HG03066 (cell line): ENCODE results near the gene MYLIP.

ENCODE experiments used
- ATAC-seq: cut with Tn5 transposase; IDR thresholded peaks from one replicate; pipeline ENCODE4 v1.9.1; 2021; ENCODE audit warnings: low read depth; ENCODE audit not compliant: unreplicated experiment

The MYLIP gene

GRCh38 chr6:16128759-16129622 lies at the start of gene MYLIP:
MYLIP (plus strand) TSS chr6:16129086; CDS start chr6:16129323, 237 bp downstream.
- peak; percentile 68 for ATAC-seq

- ATAC-seq: no peak
These were observed 49.5 kb upstream of the MYLIP start for GRCh38 chr6:16079354-16079753.

GRCh38 chr6:16080204-16080603 lies 48.7 kb upstream of the MYLIP start:
- ATAC-seq: no peak

- ATAC-seq: no peak
These were observed 47.6 kb upstream of the MYLIP start for GRCh38 chr6:16081326-16081725.

GRCh38 chr6:16082361-16082760 lies 46.5 kb upstream of the MYLIP start:
- ATAC-seq: no peak

- no peak for ATAC-seq
These were observed 41.9 kb upstream of the MYLIP start for GRCh38 chr6:16086965-16087364.

GRCh38 chr6:16087386-16087785 lies 41.5 kb upstream of the MYLIP start:
- no peak for ATAC-seq

- ATAC-seq: no peak
These were observed 40.5 kb upstream of the MYLIP start for GRCh38 chr6:16088409-16088808.

GRCh38 chr6:16089232-16090062 lies 39.4 kb upstream of the MYLIP start:
- no peak for ATAC-seq

- no peak for ATAC-seq
These were observed 38.4 kb upstream of the MYLIP start for GRCh38 chr6:16090452-16090851.

GRCh38 chr6:16090920-16091319 lies 38.0 kb upstream of the MYLIP start:
- no peak for ATAC-seq

- no peak for ATAC-seq
These were observed 36.7 kb upstream of the MYLIP start for GRCh38 chr6:16092140-16092539.

- no peak for ATAC-seq
These were observed 35.9 kb upstream of the MYLIP start for GRCh38 chr6:16092990-16093389.

GRCh38 chr6:16095180-16095579 lies 33.7 kb upstream of the MYLIP start:
- ATAC-seq: no peak

GRCh38 chr6:16097382-16098171 lies 31.3 kb upstream of the MYLIP start:
- ATAC-seq: no peak

GRCh38 chr6:16098211-16098610 lies 30.7 kb upstream of the MYLIP start:
- no peak for ATAC-seq

GRCh38 chr6:16102208-16102607 lies 26.7 kb upstream of the MYLIP start:
- no peak for ATAC-seq

GRCh38 chr6:16103722-16104121 lies 25.2 kb upstream of the MYLIP start:
- ATAC-seq: no peak

GRCh38 chr6:16104624-16105433 lies 24.1 kb upstream of the MYLIP start:
- no peak for ATAC-seq

GRCh38 chr6:16105854-16106253 lies 23.0 kb upstream of the MYLIP start:
- ATAC-seq: no peak
